HG02852 (cell line): ENCODE data around the gene TAS2R60.
"Not testable (repeated sequence)": the region's sequence is repeated elsewhere in the genome, so short reads cannot be mapped to it uniquely, and the experiment has no call there.

Experiments used
- ATAC-seq: cut with Tn5 transposase; IDR thresholded peaks from one replicate; pipeline ENCODE4 v1.9.1; 2021; ENCODE audit warnings: mild to moderate bottlenecking, moderate library complexity; ENCODE audit not compliant: unreplicated experiment

Gene TAS2R60

DNA sequence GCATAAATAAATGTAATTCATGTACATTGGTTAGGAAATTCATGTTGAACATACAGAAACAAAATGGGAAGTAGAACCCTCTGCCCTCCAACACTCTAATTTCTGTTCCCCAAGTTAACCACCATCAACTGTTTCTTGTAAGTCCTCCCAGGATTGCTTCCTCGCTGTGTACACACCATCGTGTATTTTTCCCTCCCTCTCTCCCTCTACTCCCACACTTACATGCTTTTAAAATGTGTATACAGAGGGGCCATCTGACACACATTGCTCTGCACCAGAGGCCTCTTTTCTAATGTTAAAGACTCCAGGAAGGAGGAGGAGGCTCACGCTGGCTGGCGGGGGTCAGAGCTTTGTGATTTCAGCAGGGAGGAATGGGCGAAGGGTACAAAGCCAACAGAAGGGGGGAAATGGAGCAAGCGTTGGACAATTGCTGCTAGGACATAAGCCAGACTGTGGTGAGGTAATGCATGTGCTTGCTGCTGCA, 32.7 kb upstream of the TAS2R60 start:
- no peak for ATAC-seq

DNA sequence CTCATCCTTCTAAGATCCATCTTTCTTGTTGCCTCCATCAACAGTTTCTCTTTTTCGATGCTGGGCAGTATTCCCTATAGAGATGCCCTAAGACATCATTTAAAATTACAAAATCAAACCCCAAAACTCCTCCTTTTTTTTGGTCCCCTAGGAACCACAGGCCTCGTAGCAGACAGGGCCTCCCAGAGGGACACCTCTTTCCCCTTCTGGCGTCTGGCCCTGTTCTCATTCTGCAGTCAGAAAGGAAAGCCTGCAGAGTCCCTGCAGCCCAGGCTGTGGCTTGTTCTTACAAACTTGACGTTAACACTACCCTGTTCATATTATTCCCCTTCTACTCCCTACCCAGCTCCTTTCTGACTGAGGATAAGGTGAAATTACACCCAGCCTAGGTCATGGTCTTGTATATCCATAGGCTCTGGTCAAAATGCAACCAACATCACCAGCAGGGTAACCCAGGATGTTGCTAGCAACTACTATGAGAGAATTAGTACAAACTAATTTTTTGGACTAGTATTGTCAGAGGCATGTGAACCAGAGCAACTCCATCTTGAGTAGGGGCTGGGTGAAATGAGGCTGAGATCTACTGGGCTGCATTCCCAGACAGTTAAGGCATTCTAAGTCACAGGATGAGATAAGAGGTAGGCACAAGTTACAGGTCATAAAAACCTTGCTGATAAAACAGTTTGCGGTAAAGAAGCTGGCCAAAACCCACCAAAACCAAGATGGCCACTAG, 31.1 kb upstream of the TAS2R60 start:
- ATAC-seq, result no peak

DNA sequence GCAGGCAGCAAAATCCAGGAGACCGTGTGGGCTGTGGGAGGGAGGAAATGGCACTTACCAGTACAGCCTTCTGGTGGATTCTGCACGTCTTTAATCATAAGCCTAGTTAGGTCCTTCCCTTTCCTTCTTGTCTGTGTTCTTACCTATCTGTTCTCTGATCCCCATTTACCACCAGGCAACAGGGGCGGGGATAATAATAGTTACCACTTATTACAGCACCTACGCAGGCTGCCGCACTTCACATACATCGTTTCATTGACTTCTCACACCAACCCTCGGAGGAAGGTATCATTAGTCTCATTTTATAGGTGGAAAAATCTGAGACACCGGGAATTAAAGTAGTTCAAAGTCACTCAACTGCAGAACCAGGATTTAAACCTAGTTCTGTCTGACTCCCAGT, 30.1 kb upstream of the TAS2R60 start:
- ATAC-seq, result no peak

- ATAC-seq, result not testable (repeated sequence)
These were observed 28.0 kb upstream of the TAS2R60 start for GRCh38 chr7:143415209-143415608.

GRCh38 chr7:143415742-143416397, 27.4 kb upstream of the TAS2R60 start:
- ATAC-seq, result no peak

DNA sequence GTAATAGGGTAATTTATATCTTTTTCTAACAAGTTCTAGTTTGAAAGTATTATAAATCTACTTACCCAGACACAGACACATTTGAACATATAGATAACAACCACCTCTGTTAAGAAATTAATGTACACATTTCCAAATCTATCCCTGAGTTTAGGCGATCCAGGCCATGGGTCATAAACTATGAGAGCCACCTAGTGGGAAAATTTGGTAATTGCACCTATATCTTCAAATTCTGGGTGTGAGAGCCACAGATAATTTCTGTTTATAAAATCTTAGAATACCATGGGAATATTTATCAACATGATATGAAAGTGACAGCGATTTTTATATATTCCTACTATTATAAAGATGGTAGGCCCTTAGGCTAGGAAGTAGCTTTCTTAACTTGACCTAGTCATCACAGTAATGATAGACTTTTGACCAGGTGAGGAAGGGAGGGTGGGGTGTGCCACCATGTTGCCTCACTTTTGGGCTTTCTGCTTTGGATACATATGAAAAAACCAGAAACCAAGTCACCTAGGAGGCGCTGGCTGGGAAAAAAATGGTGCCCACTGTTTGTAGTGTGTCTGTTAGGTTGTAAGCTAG, 26.6 kb upstream of the TAS2R60 start:
- no peak for ATAC-seq

DNA sequence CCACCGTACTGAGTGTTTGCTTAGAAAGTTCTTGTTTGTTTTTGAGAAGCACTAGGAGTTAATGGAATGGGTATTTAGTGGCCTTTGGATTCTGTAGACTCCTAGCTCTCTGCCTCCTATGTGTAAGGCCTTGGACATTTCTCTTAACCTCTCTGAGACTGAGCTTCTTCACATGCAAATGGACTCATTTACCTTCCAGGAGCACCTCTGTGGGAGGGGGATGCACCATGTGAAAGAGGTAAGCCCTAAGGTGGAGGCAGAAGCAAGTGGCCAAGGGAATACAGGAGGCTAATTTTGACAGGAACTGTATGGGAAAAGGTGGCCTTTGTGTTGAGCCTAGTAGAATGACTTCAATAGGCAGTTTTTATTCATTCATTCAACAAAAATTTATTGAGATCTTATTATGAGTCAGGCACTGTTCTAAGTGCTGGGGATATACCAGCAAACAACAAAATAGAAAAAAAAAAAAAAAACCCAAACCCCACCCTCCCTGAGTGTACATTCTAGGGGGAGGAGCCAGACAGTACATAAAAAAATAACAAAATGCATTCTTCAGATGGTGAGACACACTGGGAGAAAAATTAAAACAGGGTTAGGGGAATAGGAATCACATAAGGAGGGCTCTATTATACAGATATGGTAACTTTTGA, 25.4 kb upstream of the TAS2R60 start:
- no peak for ATAC-seq

- no peak for ATAC-seq
These were observed 24.4 kb upstream of the TAS2R60 start for GRCh38 chr7:143418681-143419458.

- no peak for ATAC-seq
These were observed 23.4 kb upstream of the TAS2R60 start for GRCh38 chr7:143419880-143420279.

DNA sequence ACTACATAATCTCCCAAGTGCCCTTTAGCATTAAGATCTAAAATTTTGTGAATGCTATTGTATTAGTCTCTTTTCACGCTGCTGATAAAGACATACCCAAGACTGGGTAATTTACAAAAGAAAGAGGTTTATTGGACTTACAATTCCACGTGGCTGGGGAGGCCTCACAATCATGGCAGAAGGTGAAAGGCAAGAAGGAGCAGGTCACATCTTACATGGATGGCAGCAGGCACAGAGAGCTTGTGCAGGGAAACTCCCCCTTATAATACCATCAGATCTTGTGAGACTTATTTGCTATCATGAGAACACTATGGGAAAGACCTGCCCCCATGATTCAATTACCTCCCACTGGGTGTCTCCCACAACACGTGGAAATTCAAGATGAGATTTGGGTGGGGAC, 22.6 kb upstream of the TAS2R60 start:
- ATAC-seq, result not testable (repeated sequence)

- ATAC-seq, result no peak
These were observed 21.2 kb upstream of the TAS2R60 start for GRCh38 chr7:143422033-143422432.

DNA sequence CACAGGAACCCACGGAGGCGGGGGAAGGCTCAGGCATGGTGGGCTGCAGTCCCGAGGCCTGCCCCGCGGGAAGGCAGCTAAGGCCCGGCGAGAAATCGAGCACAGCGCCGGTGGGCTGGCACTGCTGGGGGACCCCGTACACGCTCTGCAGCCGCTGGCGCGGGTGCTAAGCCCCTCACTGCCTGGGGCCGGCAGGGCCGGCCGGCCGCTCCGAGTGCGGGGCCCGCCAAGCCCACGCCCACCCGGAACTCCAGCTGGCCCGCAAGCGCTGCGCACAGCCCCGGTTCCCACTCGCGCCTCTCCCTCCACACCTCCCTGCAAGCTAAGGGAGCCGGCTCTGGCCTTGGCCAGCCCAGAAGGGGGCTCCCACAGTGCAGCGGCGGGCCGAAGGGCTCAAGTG, 18.8 kb upstream of the TAS2R60 start:
- ATAC-seq, result not testable (repeated sequence)

- ATAC-seq, result no peak
These were observed 16.6 kb upstream of the TAS2R60 start for GRCh38 chr7:143426479-143427142.

GRCh38 chr7:143429770-143430698, 13.2 kb upstream of the TAS2R60 start:
- ATAC-seq, result no peak

- no peak for ATAC-seq
These were observed 12.1 kb upstream of the TAS2R60 start for GRCh38 chr7:143431109-143431508.

GRCh38 chr7:143433759-143434158, 9.5 kb upstream of the TAS2R60 start:
- ATAC-seq, result no peak

DNA sequence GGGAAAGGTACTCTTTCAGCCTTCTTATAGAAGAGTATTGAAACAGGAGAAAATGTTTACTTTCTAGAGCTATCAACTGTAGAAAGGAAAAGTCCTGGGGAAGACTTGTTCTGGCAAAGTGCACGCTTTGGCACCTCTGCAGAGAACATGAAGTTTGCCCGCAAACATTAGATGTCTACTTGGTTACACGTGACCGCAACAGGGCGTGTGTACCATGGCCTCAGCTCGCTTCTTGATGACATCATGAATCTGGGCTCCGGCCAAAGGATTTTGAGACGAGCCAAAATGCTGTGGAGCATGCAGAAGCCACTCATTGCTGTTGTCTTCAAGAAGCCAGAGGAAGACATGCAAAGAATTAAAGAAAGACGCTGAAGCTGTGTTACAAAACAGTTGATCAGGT, 8.6 kb upstream of the TAS2R60 start:
- no peak for ATAC-seq

- ATAC-seq, result no peak
These were observed 8.0 kb upstream of the TAS2R60 start for GRCh38 chr7:143435266-143435665.

- no peak for ATAC-seq
These were observed 6.8 kb upstream of the TAS2R60 start for GRCh38 chr7:143436325-143436946.
